Keratinocyte (primary cell): ENCODE data around the gene ULK3. TPM values are rescaled to one million over a fixed set of nuclear protein-coding genes. Genes with fewer than 3 reads are reported as not detected.

Experiments
- DNase-seq: peaks from one replicate; pipeline ENCODE4 v3.0.0-alpha.2; 2011; ENCODE audit warnings: low read depth, missing footprints, low spot score
- FAIRE-seq: peaks from 2 replicates; lab custom pipeline; 2011; peaks lifted over from hg19 to GRCh38; lab: Jason Lieb, UNC
- H2AFZ ChIP-seq: 2 replicates; pipeline ENCODE4 v1.6.0; 2012; ENCODE audit warnings: low read length, control low read depth, inconsistent platforms; ENCODE audit not compliant: control insufficient read depth
- H3K27ac ChIP-seq: 2 replicates; pipeline ENCODE4 v1.5.1; 2011; ENCODE audit warnings: low read length; ENCODE audit not compliant: control insufficient read depth, insufficient read depth
- H3K27me3 ChIP-seq: 3 replicates; pipeline ENCODE4 v1.6.0; 2011; ENCODE audit warnings: low read length; ENCODE audit not compliant: control insufficient read depth, insufficient read depth; ENCODE audit errors: extremely low read depth
- H3K36me3 ChIP-seq, 2 experiments: 2 replicates in 1 of 2; 3 replicates in 1 of 2; pipeline ENCODE4 v1.5.1; 2011; ENCODE audit warnings: low read length in 2 of 2, mild to moderate bottlenecking in 1 of 2; ENCODE audit not compliant: control insufficient read depth in 2 of 2, insufficient read depth in 2 of 2; ENCODE audit errors: extremely low read depth in 1 of 2
- H3K4me1 ChIP-seq: 3 replicates; pipeline ENCODE4 v1.5.1; 2011; ENCODE audit warnings: low read length; ENCODE audit not compliant: control insufficient read depth, insufficient read depth; ENCODE audit errors: extremely low read depth
- H3K4me2 ChIP-seq: 3 replicates; pipeline ENCODE4 v1.6.0; 2011; ENCODE audit warnings: low read depth, low read length; ENCODE audit not compliant: control insufficient read depth, insufficient read depth; ENCODE audit errors: extremely low read depth
- H3K4me3 ChIP-seq, 3 experiments: fragments of 200-600 bp in 1 of 3; sonication (generic) in 1 of 3; 2 replicates in 2 of 3; 3 replicates in 1 of 3; pipeline ENCODE4 v1.5.1; 2011 to 2016; ENCODE audit warnings: low read length in 3 of 3, mild to moderate bottlenecking in 3 of 3, control low read depth in 2 of 3, inconsistent platforms in 1 of 3, low read depth in 1 of 3, mixed read lengths in 1 of 3, mixed run types in 1 of 3, moderate library complexity in 1 of 3; ENCODE audit not compliant: control insufficient read depth in 2 of 3, insufficient read depth in 2 of 3; ENCODE audit errors: extremely low read depth in 1 of 3
- H3K79me2 ChIP-seq: 2 replicates; pipeline ENCODE4 v1.6.0; 2012; ENCODE audit warnings: low read length; ENCODE audit not compliant: control insufficient read depth, insufficient read depth
- H3K9ac ChIP-seq: 3 replicates; pipeline ENCODE4 v1.6.0; 2011; ENCODE audit warnings: low read length; ENCODE audit not compliant: control insufficient read depth, insufficient read depth; ENCODE audit errors: extremely low read depth
- H3K9me1 ChIP-seq: 3 replicates; pipeline ENCODE4 v1.6.0; 2011; ENCODE audit warnings: low read length; ENCODE audit not compliant: control insufficient read depth, insufficient read depth; ENCODE audit errors: extremely low read depth
- H3K9me3 ChIP-seq: 2 replicates; pipeline ENCODE4 v1.5.1; 2012; ENCODE audit warnings: low read depth, low read length; ENCODE audit not compliant: control insufficient read depth
- H4K20me1 ChIP-seq: 3 replicates; pipeline ENCODE4 v1.6.0; 2011; ENCODE audit warnings: low read length; ENCODE audit not compliant: control insufficient read depth, insufficient read depth; ENCODE audit errors: extremely low read depth
- CTCF ChIP-seq, 3 experiments: IDR thresholded peaks in 1 of 3; conservative IDR thresholded peaks in 1 of 3; optimal IDR thresholded peaks in 1 of 3; 2 replicates in 2 of 3; 3 replicates in 1 of 3; pipeline versions ENCODE3 to v1.5.1; 2011; ENCODE audit warnings: low read length in 3 of 3, mild to moderate bottlenecking in 3 of 3, moderate library complexity in 2 of 3, control low read depth in 1 of 3, inconsistent platforms in 1 of 3; ENCODE audit not compliant: insufficient read depth in 2 of 3; ENCODE audit errors: extremely low read depth in 1 of 3
- EZH2 ChIP-seq: IDR thresholded peaks from one replicate; pipeline ENCODE4 v1.6.1; 2012; ENCODE audit warnings: inconsistent platforms, mild to moderate bottlenecking, low read length, moderate library complexity
- dilution Hi-C: fragments of 300-500 bp; cut with MboI; formaldehyde crosslinking; loops from one replicate; pipeline ENCODE4 v1.7.0; 2020; ENCODE audit warnings: low sequenced_read_pairs; ENCODE audit not compliant: extremely low pct_ligation_motif_present
- polyA plus RNA-seq, 5 experiments: library from polyadenylated mRNA; depleted of rRNA in 3 of 5; stranded (reverse) in 3 of 5; stranded (forward) in 1 of 5; unstranded in 1 of 5; fragments of >200 nt; gene quantifications; 1 replicate in 1 of 5; 2 replicates in 3 of 5; 3 replicates in 1 of 5; pipeline versions ENCODE4 v1.2.1 to v1.2.3, GENCODE V29; 2011 to 2012; ENCODE audit warnings: missing spikeins in 2 of 5, low read depth in 1 of 5, low replicate concordance in 1 of 5
- small RNA-seq, 3 experiments: library from RNA; depleted of rRNA; stranded (forward); fragments of <200 nt; gene quantifications; one replicate each; pipeline ENCODE3, GENCODE V24; 2012; ENCODE audit warnings: low read depth in 3 of 3, low replicate concordance in 1 of 3; ENCODE audit not compliant: insufficient read length in 3 of 3

The ULK3 gene
- polyA plus RNA-seq, 1 donor (not counting 4 experiments of a cell fraction or from before 2014, with no cell fraction given), result 16.5 TPM

GRCh38 chr15:74787251-74788041, 55.5 kb downstream of the ULK3 start:
- Histone ChIP-seq H2AFZ (no peak overlapping the region), H3K27me3 (no peaks in the 10 kb centered on the region), H3K9me1 (peaks cover 19% of the 10 kb centered on the region), H3K27ac (peak overlapping the region; percentile 29), H3K9me3 (no peaks in the 10 kb centered on the region), H3K4me1 (peaks cover 71% of the 10 kb centered on the region), H3K9ac (peak overlapping the region; percentile 16), H3K36me3 (peaks cover 3 to 10% of the 10 kb centered on the region in 2 experiments), H3K79me2 (peaks cover 95% of the 10 kb centered on the region), H3K4me2 (peak overlapping the region; percentile 18), H3K4me3 (no peak overlapping the region), H4K20me1 (peaks cover 30% of the 10 kb centered on the region)
- TF ChIP-seq CTCF (optimal IDR thresholded peaks at IDR 0.05 in 1 of 3, IDR thresholded peaks at IDR 0.05 in 1 of 3, conservative IDR thresholded peaks at IDR 0.05 in 1 of 3; ENCODE audit: extremely low read depth in 1 of 3, insufficient read depth in 2 of 3, low read length in 3 of 3) (peak; percentile 73 to 85 (median 79)), EZH2 (no peak)
- dilution Hi-C loops, result no loop called here
- FAIRE-seq (no peak), DNase-seq (no peak)

- Histone ChIP-seq H3K4me1 (peaks cover 72% of the 10 kb centered on the region), H3K27ac (peak overlapping the region; percentile 15), H3K9ac (peak overlapping the region; percentile 16), H3K79me2 (peaks cover 88% of the 10 kb centered on the region), H3K9me1 (peaks cover 17% of the 10 kb centered on the region), H4K20me1 (peaks cover 28% of the 10 kb centered on the region), H3K9me3 (no peaks in the 10 kb centered on the region), H2AFZ (no peak overlapping the region), H3K36me3 (peaks cover 3 to 5% of the 10 kb centered on the region in 2 experiments), H3K4me2 (no peak overlapping the region), H3K4me3 (no peak overlapping the region), H3K27me3 (no peaks in the 10 kb centered on the region)
- DNase-seq (no peak), FAIRE-seq (no peak)
- dilution Hi-C loops, result no loop called here
- TF ChIP-seq CTCF (optimal IDR thresholded peaks at IDR 0.05 in 1 of 3, IDR thresholded peaks at IDR 0.05 in 1 of 3, conservative IDR thresholded peaks at IDR 0.05 in 1 of 3; ENCODE audit: extremely low read depth in 1 of 3, insufficient read depth in 2 of 3, low read length in 3 of 3) (no peak), EZH2 (no peak)
These were observed 56.3 kb downstream of the ULK3 start for GRCh38 chr15:74786551-74787165.

Small RNA genes within 50 kb of the gene (small RNA-seq; reads per million reads assigned to genes)
- gene CPLX3 (0 reads per million in 3 experiments), gene MIR4513 (0 reads per million in 3 experiments), gene MIR6882 (0.07 to 2.3 (median 1.0) reads per million in 3 experiments)

Other genes with a start within 250 kb of the ULK3 start
- 54.8 to 72.6 TPM (median 61.2 TPM) in 3 replicates for gene CLK3, start 227.3 kb downstream of the ULK3 start, polyA plus RNA-seq
- gene EDC3, start 147.1 kb downstream of the ULK3 start, polyA plus RNA-seq, result 33.6 to 45.4 TPM (median 38.1 TPM) in 3 replicates
- 3.1 to 23.4 TPM (median 4.8 TPM) in 3 replicates for gene CYP1A1, start 117.6 kb downstream of the ULK3 start, polyA plus RNA-seq
- 0.04 to 0.09 TPM in 2 of 3 replicates, not detected in the other for gene CYP1A2, start 94.3 kb downstream of the ULK3 start, polyA plus RNA-seq
- gene CSK, start 61.1 kb downstream of the ULK3 start, polyA plus RNA-seq, result 14.9 to 41.5 TPM (median 17.2 TPM) in 3 replicates
- not detected in 3 replicates for gene LMAN1L, start 30.3 kb downstream of the ULK3 start, polyA plus RNA-seq
- gene CPLX3, start 16.5 kb downstream of the ULK3 start, polyA plus RNA-seq, result 0.03 TPM in 1 of 3 replicates, not detected in the others
- 72.8 to 114 TPM (median 83.5 TPM) in 3 replicates for gene SCAMP2, start 30.2 kb upstream of the ULK3 start, polyA plus RNA-seq
- 35.5 to 58.6 TPM (median 39.2 TPM) in 3 replicates for gene MPI, start 46.9 kb upstream of the ULK3 start, polyA plus RNA-seq
- 32.1 to 73.4 TPM (median 45.4 TPM) in 3 replicates for gene FAM219B, start 63.7 kb upstream of the ULK3 start, polyA plus RNA-seq
- 132 to 245 TPM (median 217 TPM) in 3 replicates for gene COX5A, start 94.9 kb upstream of the ULK3 start, polyA plus RNA-seq
- 0.60 to 1.0 TPM (median 0.62 TPM) in 3 replicates for gene RPP25, start 113.6 kb upstream of the ULK3 start, polyA plus RNA-seq
- gene SCAMP5, start 152.4 kb upstream of the ULK3 start, polyA plus RNA-seq, result 1.9 to 3.0 TPM (median 2.9 TPM) in 3 replicates
- gene PPCDC, start 180.4 kb upstream of the ULK3 start, polyA plus RNA-seq, result 11.9 to 14.3 TPM (median 13.7 TPM) in 3 replicates